PC-3 (cell line): ENCODE measurements around the gene IQSEC1.

Experiments
- CTCF ChIP-seq: fragments of 300-600 bp; sonication (generic); conservative IDR thresholded peaks from 2 replicates; pipeline ENCODE4 v1.5.1; 2017; ENCODE audit warnings: antibody characterized with exemption, low read depth, mild to moderate bottlenecking, low read length
- EZH2 ChIP-seq: fragments of 300-600 bp; sonication (generic); IDR thresholded peaks from one replicate; pipeline ENCODE4 v1.6.1; 2017; ENCODE audit warnings: antibody characterized with exemption, mild to moderate bottlenecking, low read length; ENCODE audit not compliant: unreplicated experiment

GRCh38 chr3:12999147-13000140 is 73.8 kb downstream of the IQSEC1 start:
- no peak for TF ChIP-seq CTCF
- TF ChIP-seq EZH2 = no peak
